Measurements from ENCODE around the gene MALAT1. TPM values are rescaled to one million over a fixed set of nuclear protein-coding genes. Genes with fewer than 3 reads are reported as not detected.

Gene MALAT1
- total and polyA plus RNA-seq, 10 of the 15 experiments (the other 5 are each of a cell fraction or from before 2014, with no cell fraction given): 448 to 8,160 (median 2,019) TPM

DNA sequence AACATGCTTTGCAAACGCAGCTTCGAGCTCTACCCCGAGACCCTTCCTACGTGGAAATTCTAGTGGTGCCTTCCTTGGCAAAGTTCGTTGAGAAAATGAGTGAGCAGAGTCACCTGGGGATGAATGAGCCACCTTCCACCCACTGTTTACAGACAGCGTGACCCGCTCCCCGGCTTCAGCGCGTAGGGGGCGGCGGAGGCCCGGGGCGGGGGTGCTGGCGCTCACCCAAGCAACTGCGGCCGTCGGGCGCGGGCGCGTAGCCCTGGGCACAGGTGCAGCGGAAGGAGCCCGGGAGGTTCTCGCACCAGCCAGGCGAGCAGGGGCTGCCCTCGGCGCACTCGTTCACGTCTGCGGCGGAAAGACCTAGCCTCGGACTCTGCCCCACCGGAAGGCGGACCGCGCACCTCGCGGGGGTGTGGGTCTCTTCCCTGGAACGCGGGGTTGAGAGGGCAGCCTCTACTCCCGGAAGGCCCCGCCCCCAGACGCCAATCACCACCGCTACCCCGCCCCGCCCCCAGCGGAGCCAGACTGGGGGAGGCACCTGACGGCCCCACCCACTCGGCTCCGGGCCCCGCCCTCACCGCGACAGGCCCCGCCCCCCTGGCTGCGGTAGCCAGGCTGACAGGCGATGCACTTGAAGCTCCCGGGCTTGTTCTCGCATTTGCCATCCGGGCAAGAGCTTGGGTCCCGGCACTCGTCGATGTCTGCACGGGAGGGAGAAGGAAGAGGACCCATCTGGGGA lies 47.5 kb downstream of the MALAT1 start (continued):
- TF ChIP-seq, protein P1, sequence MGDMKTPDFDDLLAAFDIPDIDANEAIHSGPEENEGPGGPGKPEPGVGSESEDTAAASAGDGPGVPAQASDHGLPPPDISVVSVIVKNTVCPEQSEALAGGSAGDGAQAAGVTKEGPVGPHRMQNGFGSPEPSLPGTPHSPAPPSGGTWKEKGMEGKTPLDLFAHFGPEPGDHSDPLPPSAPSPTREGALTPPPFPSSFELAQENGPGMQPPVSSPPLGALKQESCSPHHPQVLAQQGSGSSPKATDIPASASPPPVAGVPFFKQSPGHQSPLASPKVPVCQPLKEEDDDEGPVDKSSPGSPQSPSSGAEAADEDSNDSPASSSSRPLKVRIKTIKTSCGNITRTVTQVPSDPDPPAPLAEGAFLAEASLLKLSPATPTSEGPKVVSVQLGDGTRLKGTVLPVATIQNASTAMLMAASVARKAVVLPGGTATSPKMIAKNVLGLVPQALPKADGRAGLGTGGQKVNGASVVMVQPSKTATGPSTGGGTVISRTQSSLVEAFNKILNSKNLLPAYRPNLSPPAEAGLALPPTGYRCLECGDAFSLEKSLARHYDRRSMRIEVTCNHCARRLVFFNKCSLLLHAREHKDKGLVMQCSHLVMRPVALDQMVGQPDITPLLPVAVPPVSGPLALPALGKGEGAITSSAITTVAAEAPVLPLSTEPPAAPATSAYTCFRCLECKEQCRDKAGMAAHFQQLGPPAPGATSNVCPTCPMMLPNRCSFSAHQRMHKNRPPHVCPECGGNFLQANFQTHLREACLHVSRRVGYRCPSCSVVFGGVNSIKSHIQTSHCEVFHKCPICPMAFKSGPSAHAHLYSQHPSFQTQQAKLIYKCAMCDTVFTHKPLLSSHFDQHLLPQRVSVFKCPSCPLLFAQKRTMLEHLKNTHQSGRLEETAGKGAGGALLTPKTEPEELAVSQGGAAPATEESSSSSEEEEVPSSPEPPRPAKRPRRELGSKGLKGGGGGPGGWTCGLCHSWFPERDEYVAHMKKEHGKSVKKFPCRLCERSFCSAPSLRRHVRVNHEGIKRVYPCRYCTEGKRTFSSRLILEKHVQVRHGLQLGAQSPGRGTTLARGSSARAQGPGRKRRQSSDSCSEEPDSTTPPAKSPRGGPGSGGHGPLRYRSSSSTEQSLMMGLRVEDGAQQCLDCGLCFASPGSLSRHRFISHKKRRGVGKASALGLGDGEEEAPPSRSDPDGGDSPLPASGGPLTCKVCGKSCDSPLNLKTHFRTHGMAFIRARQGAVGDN (IDR thresholded peaks at IDR 0.05): peak; percentile 64
- TF ChIP-seq BHLHE40 (IDR thresholded peaks at IDR 0.05; ENCODE audit: borderline replicate concordance in 1 of 2, low read depth in 2 of 2, low read length in 1 of 2) (peak; percentile 26 to 74; a peak in 3 of 4 replicates), LARP7 (IDR thresholded peaks at IDR 0.05) (peak; percentile 62), ZZZ3 (IDR thresholded peaks at IDR 0.05; ENCODE audit: control insufficient read depth, insufficient read length, low read depth) (no peak), YY1 (IDR thresholded peaks at IDR 0.05; ENCODE audit: low read depth, low read length) (no peak), IKZF2 (IDR thresholded peaks at IDR 0.05) (peak; percentile 32 to 54; a peak in 2 of 4 replicates)
- TF ChIP-seq, protein P2, sequence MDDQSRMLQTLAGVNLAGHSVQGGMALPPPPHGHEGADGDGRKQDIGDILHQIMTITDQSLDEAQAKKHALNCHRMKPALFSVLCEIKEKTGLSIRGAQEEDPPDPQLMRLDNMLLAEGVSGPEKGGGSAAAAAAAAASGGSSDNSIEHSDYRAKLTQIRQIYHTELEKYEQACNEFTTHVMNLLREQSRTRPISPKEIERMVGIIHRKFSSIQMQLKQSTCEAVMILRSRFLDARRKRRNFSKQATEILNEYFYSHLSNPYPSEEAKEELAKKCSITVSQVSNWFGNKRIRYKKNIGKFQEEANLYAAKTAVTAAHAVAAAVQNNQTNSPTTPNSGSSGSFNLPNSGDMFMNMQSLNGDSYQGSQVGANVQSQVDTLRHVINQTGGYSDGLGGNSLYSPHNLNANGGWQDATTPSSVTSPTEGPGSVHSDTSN (IDR thresholded peaks at IDR 0.05; ENCODE audit: insufficient replicate concordance, low read depth, low read length): peak; percentile 74
- TF ChIP-seq, protein P3, sequence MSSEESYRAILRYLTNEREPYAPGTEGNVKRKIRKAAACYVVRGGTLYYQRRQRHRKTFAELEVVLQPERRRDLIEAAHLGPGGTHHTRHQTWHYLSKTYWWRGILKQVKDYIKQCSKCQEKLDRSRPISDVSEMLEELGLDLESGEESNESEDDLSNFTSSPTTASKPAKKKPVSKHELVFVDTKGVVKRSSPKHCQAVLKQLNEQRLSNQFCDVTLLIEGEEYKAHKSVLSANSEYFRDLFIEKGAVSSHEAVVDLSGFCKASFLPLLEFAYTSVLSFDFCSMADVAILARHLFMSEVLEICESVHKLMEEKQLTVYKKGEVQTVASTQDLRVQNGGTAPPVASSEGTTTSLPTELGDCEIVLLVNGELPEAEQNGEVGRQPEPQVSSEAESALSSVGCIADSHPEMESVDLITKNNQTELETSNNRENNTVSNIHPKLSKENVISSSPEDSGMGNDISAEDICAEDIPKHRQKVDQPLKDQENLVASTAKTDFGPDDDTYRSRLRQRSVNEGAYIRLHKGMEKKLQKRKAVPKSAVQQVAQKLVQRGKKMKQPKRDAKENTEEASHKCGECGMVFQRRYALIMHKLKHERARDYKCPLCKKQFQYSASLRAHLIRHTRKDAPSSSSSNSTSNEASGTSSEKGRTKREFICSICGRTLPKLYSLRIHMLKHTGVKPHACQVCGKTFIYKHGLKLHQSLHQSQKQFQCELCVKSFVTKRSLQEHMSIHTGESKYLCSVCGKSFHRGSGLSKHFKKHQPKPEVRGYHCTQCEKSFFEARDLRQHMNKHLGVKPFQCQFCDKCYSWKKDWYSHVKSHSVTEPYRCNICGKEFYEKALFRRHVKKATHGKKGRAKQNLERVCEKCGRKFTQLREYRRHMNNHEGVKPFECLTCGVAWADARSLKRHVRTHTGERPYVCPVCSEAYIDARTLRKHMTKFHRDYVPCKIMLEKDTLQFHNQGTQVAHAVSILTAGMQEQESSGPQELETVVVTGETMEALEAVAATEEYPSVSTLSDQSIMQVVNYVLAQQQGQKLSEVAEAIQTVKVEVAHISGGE (CRISPR knock-in tag; IDR thresholded peaks at IDR 0.05): no peak

All from GM12878 (cell line).